ENCODE measurements around the gene ITIH5. TPM values are rescaled to one million over a fixed set of nuclear protein-coding genes. Genes with fewer than 3 reads are reported as not detected.

The ITIH5 gene
- total and polyA plus RNA-seq, 2 of the 8 experiments (the other 6 are each of a cell fraction or from before 2014, with no cell fraction given): 5.8 to 7.6 TPM

GRCh38 chr10:7634142-7634894, 32.4 kb downstream of the ITIH5 start:
- ChIA-PET POLR2A (ENCODE audit: partially characterized antibody) (interaction anchor here (1.0 kb wide), 1 partner anchor 178 kb away, joined by 3 read pairs; no protein-coding TSS in a partner anchor), CTCF (ENCODE audit: partially characterized antibody) (interaction anchor here (0.8 to 8.4 kb wide), 7 partner anchors 12 to 513 kb away, joined by 3 to 44 read pairs (median 8); partner anchors contain the start of gene ITIH5)
- Histone ChIP-seq H3K36me3 (ENCODE audit: control insufficient read depth in 2 of 4, insufficient read depth in 4 of 4, low read length in 3 of 4) (no peaks in the 10 kb centered on the region; a peak in 2 of 8 replicates), H3K14ac (ENCODE audit: insufficient read length) (no peak overlapping the region), H3K4me3 (ENCODE audit: extremely low read depth in 1 of 4, insufficient read depth in 2 of 4, low read depth in 3 of 4, low read length in 4 of 4) (no peak overlapping the region), H3K4me2 (ENCODE audit: insufficient read depth in 1 of 2, low read depth in 2 of 2, low read length in 2 of 2) (no peak overlapping the region; a peak in 1 of 4 replicates), H3K79me2 (ENCODE audit: control insufficient read depth in 1 of 2, insufficient read depth in 2 of 2, low read length in 2 of 2) (no peaks in the 10 kb centered on the region), H3K27me3 (replicated peaks in 1 of 4; ENCODE audit: control insufficient read depth in 3 of 4, extremely low read depth in 1 of 4, insufficient read depth in 3 of 4, low read length in 3 of 4) (no peaks in the 10 kb centered on the region), H2BK5ac (ENCODE audit: low read depth, low read length) (peak overlapping the region; percentile 50; the same call in 1 of the 2 replicates), H2BK20ac (ENCODE audit: low read length) (peak overlapping the region; percentile 40; the same call in 1 of the 2 replicates), H3K9me3 (ENCODE audit: insufficient read depth in 2 of 2, low read depth in 1 of 2, low read length in 1 of 2) (peaks cover 2 to 5% of the 10 kb centered on the region in 2 experiments; a peak in 2 of 4 replicates), H3K79me1 (ENCODE audit: low read depth, low read length) (no peaks in the 10 kb centered on the region), H3K4ac (replicated peaks; ENCODE audit: insufficient read length, low read depth, low read length) (no peak overlapping the region), H3K9ac (replicated peaks in 1 of 4; ENCODE audit: extremely low read depth in 1 of 4, low read depth in 3 of 4, low read length in 3 of 4) (no peak overlapping the region), H3K56ac (replicated peaks; ENCODE audit: insufficient read length, low read depth, low read length) (no peak overlapping the region), H3K4me1 (replicated peaks in 1 of 4; ENCODE audit: control insufficient read depth in 3 of 4, insufficient read depth in 4 of 4, low read length in 3 of 4) (peaks cover 0 to 14% (median 9%) of the 10 kb centered on the region in 4 experiments; a peak in 5 of 7 replicates), H4K5ac (ENCODE audit: insufficient read length, low read depth, low read length) (no peak overlapping the region), H3K23ac (ENCODE audit: insufficient read length) (no peak overlapping the region), H3K27ac (ENCODE audit: low read depth, low read length) (no peak overlapping the region), H2AFZ (ENCODE audit: low read length) (no peak overlapping the region), H4K8ac (ENCODE audit: extremely low read depth, insufficient read depth, low read length) (no peak overlapping the region), H2BK12ac (ENCODE audit: low read depth, low read length) (peak overlapping the region; percentile 86), H2BK15ac (ENCODE audit: low read length) (no peak overlapping the region), H3K23me2 (ENCODE audit: low read depth, low read length) (no peaks in the 10 kb centered on the region), H4K91ac (replicated peaks; ENCODE audit: insufficient read length, low read length) (peak overlapping the region; percentile 76), H4K20me1 (replicated peaks in 1 of 2; ENCODE audit: control insufficient read depth in 1 of 2, insufficient read depth in 2 of 2, low read length in 2 of 2) (no peaks in the 10 kb centered on the region), H2BK120ac (replicated peaks; ENCODE audit: low read depth, low read length) (peak overlapping the region; percentile 29), H2AK5ac (ENCODE audit: low read depth, low read length) (no peak overlapping the region; the same call in 1 of the 2 replicates), H3K18ac (ENCODE audit: extremely low read depth, low read length) (peak overlapping the region; percentile 51; the same call in 1 of the 2 replicates)
- FAIRE-seq: no peak
- TF ChIP-seq MAFK (IDR thresholded peaks at IDR 0.05; ENCODE audit: low read depth, low read length) (no peak), KDM5A (IDR thresholded peaks at IDR 0.05; ENCODE audit: low read length) (no peak), SP4 (IDR thresholded peaks at IDR 0.05; ENCODE audit: low read length) (no peak), EGR1 (IDR thresholded peaks at IDR 0.05; ENCODE audit: borderline replicate concordance, low read depth, low read length) (no peak), EP300 (IDR thresholded peaks at IDR 0.05; ENCODE audit: borderline replicate concordance in 1 of 2, low read depth in 2 of 2, low read length in 2 of 2) (no peak), SRF (IDR thresholded peaks at IDR 0.05; ENCODE audit: low read depth, low read length) (no peak), SIN3A (conservative IDR thresholded peaks at IDR 0.05 in 1 of 2, IDR thresholded peaks at IDR 0.05 in 1 of 2; ENCODE audit: low read depth in 1 of 2, low read length in 2 of 2) (no peak), SIX5 (IDR thresholded peaks at IDR 0.05; ENCODE audit: low read depth, low read length) (no peak), POLR2AphosphoS5 (IDR thresholded peaks at IDR 0.05; ENCODE audit: low read depth, low read length) (no peak)
- DNase-seq (ENCODE audit: low read depth in 1 of 2, low spot score in 2 of 2): no peak
- 86% methylated on average over 10 of the region's 10 CpGs; no CpG with 5 or more reads in 1 of the 2 experiments for WGBS, 2 experiments (ENCODE audit: extremely low coverage in 1 of 2, insufficient coverage in 1 of 2, insufficient read length in 1 of 2, insufficient replicate concordance in 2 of 2, low coverage in 1 of 2, low lambda C conversion rate in 2 of 2, missing lambda C conversion rate in 1 of 2)

All from H1 (cell line).